Spleen (tissue), 7 donors: ENCODE data around the gene TRMO.

Experiments
- CTCF ChIP-seq, 11 experiments: fragments of 200-600 bp in 7 of 11; fragments of 450-650 bp in 4 of 11; sonication (generic) in 4 of 11; IDR thresholded peaks in 8 of 11; conservative IDR thresholded peaks in 3 of 11; 1 replicate in 7 of 11; 2 replicates in 4 of 11; pipeline versions ENCODE4 v1.4.0 to v1.8.0; 2016 to 2021; ENCODE audit warnings: antibody characterized with exemption in 11 of 11, inconsistent platforms in 4 of 11, mild to moderate bottlenecking in 1 of 11
- POLR2A ChIP-seq, 3 donors: fragments of 450-650 bp; IDR thresholded peaks; one replicate each; pipeline ENCODE4 v1.5.1; 2017; ENCODE audit warnings: antibody characterized with exemption in 3 of 3, mild to moderate bottlenecking in 1 of 3
- POLR2AphosphoS5 ChIP-seq, 3 donors: sonication (generic); formaldehyde crosslinking; IDR thresholded peaks; one replicate each; pipeline ENCODE4 v1.5.1; 2017; ENCODE audit warnings: antibody characterized with exemption in 3 of 3
- donor health status: DM: no; HTN: no; CAD: no; lungs with moderate emphysema.
- donor health status: DM: no; HTN: no; CAD: no.
- donor health status: DM: no; HTN: no; CAD: no.

- TF ChIP-seq POLR2AphosphoS5 (IDR thresholded peaks at IDR 0.05), result no peak
- no peak for TF ChIP-seq CTCF (IDR thresholded peaks at IDR 0.05 in 8 of 11, conservative IDR thresholded peaks at IDR 0.05 in 3 of 11)
- TF ChIP-seq POLR2A (IDR thresholded peaks at IDR 0.05), result no peak
Measured at GRCh38 chr9:97900103-97900737, 22.1 kb downstream of the TRMO start.
